ELF-1 (cell line): ENCODE results near the gene COPG1.
"Not testable (repeated sequence)": the region's sequence is repeated elsewhere in the genome, so short reads cannot be mapped to it uniquely, and the experiment has no call there.

Experiments used
- DNase-seq: peaks from one replicate; pipeline ENCODE4 v3.0.0-alpha.2; 2016; ENCODE audit warnings: low read depth, low spot score

Gene COPG1

GRCh38 chr3:129239991-129240390, 9.4 kb upstream of the COPG1 start:
- DNase-seq, result peak; percentile 54

DNA sequence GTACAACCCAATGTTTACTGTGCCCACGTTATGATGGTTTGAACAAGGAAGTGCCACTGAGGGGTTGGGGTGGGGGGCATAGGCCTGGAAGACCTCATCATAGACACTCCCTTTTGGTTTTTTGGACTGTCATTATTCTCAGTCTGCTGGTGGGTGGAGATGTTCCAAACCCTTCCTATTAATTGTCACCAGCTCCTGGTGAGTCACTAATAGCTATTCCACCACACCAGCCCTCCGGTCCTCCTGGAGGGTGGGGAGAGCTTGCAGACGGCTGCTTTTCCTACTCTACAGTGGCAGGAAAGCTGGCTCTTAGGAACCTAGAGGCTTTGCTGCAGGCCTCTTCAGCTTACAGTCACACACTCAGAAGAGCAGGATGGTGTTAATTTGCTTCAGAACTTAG, 9.0 kb upstream of the COPG1 start:
- DNase-seq, result peak; percentile 49

DNA sequence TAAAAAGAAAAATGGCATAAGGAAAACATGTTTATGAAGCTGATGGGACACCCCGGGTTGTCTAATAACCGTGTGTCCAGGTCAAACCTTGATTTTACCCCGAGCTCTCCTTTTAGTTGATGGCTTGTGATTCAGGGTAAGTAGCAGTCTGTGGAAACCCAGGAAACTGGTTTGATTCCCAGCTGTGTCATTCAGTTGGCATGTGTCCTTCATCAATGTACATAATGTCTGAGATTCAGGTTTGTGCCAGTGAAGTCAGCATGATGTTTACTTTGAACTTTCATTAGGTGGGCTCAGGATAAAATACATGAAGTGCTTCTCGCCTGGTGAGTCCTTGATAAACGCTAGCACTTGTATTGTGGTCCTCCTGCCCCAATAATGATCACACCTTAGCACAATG, 4.3 kb upstream of the COPG1 start:
- DNase-seq, result no peak

DNA sequence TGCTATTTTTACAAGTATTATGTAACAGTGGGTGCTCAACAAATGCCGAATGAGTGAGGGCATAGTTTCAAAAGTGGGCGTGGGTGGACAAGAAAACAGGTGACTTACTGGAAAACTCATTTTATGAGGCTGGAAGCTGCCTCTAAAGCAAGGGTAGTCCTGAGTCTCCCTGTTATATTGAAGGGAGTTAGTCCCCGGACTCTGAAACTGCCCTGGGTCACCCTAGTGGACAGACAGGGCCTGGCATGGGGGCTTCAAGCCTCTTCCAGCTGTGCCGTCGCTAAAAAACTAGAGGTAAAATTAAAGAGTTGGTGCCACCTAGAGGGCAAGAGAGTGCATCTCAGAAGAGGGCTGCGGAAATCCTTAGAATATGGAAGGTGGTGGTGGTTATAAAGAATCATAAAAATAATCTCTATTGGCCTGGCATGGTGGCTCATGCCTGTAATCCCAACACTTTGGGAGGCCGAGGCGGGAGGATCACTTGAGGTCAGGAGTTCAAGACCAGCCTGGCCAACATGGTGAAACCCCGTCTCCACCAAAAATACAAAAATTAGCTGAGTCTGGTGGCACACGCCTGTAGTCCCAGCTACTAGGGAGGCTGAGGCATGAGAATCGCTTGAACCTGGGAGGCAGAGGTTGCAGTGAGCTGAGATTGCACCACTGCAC, 3.6 kb upstream of the COPG1 start:
- DNase-seq, result peak; percentile 93

DNA sequence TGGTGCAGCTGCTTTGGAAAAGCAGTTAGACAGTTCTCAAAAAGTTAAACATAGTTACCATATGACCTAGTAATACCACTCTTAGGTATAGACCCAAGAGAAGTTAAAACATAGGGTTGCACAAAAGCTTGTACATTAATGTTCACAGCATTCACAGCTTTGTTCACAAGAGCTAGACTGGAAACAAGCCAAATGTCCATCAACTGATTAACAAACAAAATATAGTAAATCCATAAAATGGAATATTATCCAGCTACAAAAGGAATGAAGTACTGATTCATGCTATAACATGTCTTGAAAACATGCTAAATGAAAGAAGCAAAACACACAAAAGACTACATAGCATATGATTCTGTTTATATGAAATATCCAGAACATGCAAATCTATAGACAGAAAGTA, 2.8 kb upstream of the COPG1 start:
- no peak for DNase-seq

- DNase-seq, result peak; percentile 16
Measured at GRCh38 chr3:129248286-129248979, 973 bp upstream of the COPG1 start.

- no peak for DNase-seq
Measured at GRCh38 chr3:129252748-129253147, 3.3 kb downstream of the COPG1 start.

GRCh38 chr3:129254536-129255230, 5.3 kb downstream of the COPG1 start:
- no peak for DNase-seq

- DNase-seq, result no peak
Measured at GRCh38 chr3:129256270-129256669, 6.9 kb downstream of the COPG1 start.

DNA sequence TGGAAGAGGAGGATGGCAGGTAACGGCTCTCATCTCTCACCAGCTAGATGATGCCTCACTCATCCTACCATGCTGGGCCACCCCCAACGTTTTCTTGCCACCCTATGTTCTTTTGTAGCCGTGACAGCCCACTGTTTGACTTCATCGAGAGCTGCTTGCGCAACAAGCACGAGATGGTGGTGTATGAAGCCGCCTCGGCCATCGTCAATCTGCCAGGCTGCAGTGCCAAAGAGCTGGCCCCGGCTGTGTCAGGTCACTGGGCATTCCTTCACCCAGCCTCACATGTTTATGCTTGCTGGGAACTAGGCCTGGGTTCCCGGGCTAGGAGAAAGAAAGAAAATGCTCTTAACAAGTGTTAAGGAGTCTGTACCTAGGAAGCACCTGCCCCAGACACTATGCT, 8.2 kb downstream of the COPG1 start:
- DNase-seq, result no peak

GRCh38 chr3:129259612-129260477, 10.4 kb downstream of the COPG1 start:
- DNase-seq, result no peak

DNA sequence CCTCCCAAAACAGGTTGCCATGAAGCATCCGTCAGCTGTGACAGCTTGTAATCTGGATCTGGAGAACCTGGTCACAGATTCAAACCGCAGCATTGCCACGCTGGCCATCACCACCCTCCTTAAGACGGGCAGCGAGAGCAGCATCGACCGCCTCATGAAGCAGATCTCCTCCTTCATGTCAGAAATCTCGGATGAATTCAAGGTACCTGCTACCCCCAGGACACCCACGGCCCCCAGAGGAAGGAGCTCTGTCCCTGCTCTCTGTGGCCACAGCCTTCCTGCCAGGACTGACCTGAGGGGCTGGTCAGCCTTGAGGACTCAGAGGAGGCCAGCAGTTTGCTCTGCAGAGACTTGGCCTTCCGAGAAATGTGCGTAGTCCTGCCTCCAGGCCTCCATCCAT, 11.2 kb downstream of the COPG1 start:
- no peak for DNase-seq

GRCh38 chr3:129261894-129262293, 12.5 kb downstream of the COPG1 start:
- no peak for DNase-seq

GRCh38 chr3:129263161-129263910, 13.9 kb downstream of the COPG1 start:
- no peak for DNase-seq

DNA sequence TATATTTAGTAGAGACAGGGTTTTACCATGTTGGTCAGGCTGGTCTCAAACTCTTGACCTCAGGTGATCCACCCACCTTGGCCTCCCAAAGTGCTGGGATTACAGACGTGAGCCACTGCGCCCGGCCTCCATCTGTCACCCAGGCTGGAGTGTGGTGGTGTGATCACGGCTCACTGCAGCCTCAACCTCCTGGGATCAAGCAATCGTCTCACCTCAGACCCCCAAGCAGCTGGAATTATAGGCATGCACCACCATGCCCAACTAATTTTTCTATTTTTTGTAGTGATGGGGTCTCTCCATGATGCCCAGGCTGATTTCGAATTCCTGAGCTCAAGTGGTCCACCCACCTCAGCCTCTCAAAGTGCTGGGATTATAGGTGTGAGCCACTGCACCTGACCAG, 15.6 kb downstream of the COPG1 start:
- not testable (repeated sequence) for DNase-seq

DNA sequence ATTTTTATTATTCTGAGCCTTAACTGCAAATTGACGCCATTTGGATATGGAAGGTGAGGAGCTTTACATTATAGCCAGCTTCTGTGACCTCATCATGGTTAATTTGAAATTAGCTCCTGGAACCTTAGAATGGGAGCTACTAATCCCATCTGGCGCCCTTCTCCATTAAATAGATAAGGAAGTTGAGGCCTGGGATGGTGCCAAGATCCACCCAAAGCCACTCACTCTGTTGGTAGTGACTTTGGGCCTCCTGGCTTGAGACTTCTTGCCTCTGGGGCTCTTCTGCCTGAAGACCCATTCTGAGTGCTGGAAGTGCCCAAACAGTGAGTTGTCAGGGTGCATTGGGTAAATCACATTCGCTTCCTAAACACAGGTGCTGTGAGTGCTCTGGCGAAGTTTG, 17.2 kb downstream of the COPG1 start:
- no peak for DNase-seq

DNA sequence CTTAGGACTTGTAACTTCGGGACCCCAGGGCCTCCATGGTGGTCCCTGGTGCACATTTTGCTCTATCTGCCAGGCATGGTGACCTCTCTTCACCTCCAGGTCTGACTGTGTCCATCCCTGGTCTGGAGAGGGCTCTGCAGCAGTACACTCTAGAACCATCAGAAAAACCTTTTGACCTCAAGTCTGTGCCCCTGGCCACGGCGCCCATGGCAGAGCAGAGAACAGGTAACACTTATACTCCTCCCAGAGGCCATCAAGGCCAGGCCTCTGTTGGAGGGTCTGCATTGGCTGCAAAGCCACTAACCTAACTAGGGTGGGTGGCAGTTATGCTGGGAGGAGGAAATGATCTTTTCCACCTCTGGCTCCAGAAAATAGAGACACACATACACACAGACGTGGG, 19.0 kb downstream of the COPG1 start:
- DNase-seq, result no peak

- no peak for DNase-seq
Measured at GRCh38 chr3:129271674-129272073, 22.3 kb downstream of the COPG1 start.

DNA sequence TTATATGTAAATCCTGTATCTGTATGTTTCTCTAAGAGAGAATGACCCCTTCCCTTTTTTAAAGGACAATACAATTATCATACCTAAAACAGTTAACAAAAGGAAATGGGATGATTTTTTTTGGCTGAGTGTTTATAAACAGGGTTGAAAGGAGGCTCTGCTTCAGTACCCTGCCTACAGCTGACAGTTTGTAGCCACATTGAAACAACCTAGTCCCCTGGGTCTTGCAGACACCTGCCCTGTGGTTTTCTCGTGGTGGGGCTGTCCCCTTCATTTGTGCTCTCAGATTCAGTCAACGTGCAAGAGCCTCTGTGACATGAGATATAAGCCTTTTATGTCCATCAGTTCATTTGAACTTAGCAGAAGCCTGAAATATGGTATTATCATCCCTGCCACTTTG, 27.0 kb downstream of the COPG1 start:
- no peak for DNase-seq

DNA sequence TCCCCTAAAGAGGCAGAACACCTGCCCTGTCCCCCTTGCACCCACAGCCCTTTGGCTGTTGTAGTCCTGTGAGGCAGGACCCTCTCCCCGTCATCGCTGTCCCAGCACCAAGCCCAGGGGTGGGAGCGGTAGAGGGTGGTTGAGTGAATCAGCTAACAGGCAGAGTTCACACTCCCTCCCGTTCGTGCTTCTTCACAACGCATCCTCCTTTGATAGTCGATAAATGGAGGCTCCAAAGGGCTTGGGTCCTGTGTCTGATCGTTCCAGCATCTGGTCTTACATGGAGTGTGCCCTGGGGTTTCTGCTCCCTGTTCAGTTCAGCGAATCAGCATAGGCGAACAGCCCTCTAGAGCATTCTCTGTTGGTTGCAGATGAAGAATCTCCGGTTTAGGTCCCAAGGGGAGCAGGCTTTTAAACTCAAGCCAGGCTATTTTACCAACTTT, 28.4 kb downstream of the COPG1 start:
- DNase-seq, result peak; percentile 53

GRCh38 chr3:129278439-129278965, 29.1 kb downstream of the COPG1 start, which contains the start of gene HMCES:
TSS of gene HMCES (plus strand) at chr3:129278870. CDS start at chr3:129279733, 863 bp downstream.
- DNase-seq, result peak; percentile 89
